Activated naive CD4-positive, alpha-beta T cell treated with anti-CD3 and anti-CD28 coated beads, Interleukin-2, amount 50 U/mL, for 24 hours (primary cell): ENCODE results near the gene BMPER.
"Not testable (repeated sequence)": the region's sequence is repeated elsewhere in the genome, so short reads cannot be mapped to it uniquely, and the experiment has no call there.

Experiments
- H3K27ac Mint-ChIP-seq: one replicate; pipeline ENCODE4 v1.8.0; 2021; ENCODE audit warnings: mild to moderate bottlenecking, mixed read lengths
- H3K27me3 Mint-ChIP-seq: one replicate; pipeline ENCODE4 v1.8.0; 2021; ENCODE audit warnings: mixed read lengths
- H3K36me3 Mint-ChIP-seq: one replicate; pipeline ENCODE4 v1.8.0; 2021; ENCODE audit warnings: mixed read lengths
- H3K4me1 Mint-ChIP-seq: one replicate; pipeline ENCODE4 v1.8.0; 2021; ENCODE audit warnings: mixed read lengths
- H3K4me3 Mint-ChIP-seq: one replicate; pipeline ENCODE4 v1.8.0; 2021; ENCODE audit warnings: mild to moderate bottlenecking, mixed read lengths
- H3K9me3 Mint-ChIP-seq: one replicate; pipeline ENCODE4 v1.8.0; 2021; ENCODE audit warnings: mixed read lengths

Gene BMPER

DNA sequence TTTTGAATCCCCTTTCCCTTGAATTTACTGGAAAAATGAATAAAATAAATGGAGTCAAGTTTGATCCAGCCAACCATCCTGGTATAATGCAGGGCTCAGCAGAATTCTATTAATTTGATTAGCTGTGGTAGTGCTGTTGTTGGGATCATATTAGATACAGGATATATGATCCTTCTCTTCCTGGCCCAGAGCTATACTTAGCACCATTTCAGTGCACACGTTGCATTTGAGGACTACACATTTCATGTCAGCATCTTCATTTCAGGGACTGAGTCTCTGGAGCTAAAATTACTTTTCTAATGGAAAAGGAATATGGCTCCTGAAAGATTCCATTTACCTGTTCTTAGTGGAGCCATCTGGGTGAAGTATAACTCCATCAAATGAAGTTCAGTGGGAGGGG, 240.3 kb downstream of the BMPER start:
- Mint-ChIP-seq H3K4me1 (no peaks in the 10 kb centered on the region), H3K4me3 (no peak overlapping the region), H3K9me3 (peaks cover 3% of the 10 kb centered on the region)

DNA sequence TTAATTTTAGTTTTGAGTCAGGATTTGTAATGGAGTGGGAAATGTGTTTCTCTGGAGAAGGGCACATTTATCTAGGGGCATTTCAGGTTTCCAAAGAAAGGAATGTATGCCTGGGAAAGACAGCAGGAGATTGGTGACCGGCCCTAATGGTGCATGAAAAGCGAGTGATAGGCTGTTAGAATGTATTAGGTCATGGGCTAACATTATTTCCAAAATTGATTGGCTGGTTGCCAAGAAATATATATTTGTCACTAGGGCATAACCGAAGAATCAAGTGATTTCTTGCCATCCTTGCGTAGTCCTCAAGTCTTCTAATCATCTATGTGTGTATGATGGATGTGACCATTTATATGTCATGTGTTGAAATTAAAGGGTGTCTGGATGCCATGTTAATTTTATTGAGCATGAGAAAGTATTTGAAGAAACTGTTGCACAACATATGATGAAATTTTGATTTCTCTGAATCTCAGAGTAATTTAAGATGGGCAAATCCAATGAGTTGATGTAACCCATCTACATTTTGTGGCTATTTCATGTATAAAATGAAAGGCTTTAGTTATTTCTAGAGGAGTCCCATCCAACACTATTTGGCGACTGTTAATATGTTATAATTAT, 248.4 kb downstream of the BMPER start:
- no peak overlapping the region for H3K27ac Mint-ChIP-seq
- no peaks in the 10 kb centered on the region for H3K36me3 Mint-ChIP-seq
- no peaks in the 10 kb centered on the region for H3K27me3 Mint-ChIP-seq
- H3K9me3 Mint-ChIP-seq = no peaks in the 10 kb centered on the region
- no peaks in the 10 kb centered on the region for H3K4me1 Mint-ChIP-seq
- H3K4me3 Mint-ChIP-seq = no peak overlapping the region

More for the DNA sequence above, 240.3 kb downstream of the BMPER start:
- no peak overlapping the region for H3K27ac Mint-ChIP-seq
- no peaks in the 10 kb centered on the region for H3K36me3 Mint-ChIP-seq
- H3K27me3 Mint-ChIP-seq = no peaks in the 10 kb centered on the region

DNA sequence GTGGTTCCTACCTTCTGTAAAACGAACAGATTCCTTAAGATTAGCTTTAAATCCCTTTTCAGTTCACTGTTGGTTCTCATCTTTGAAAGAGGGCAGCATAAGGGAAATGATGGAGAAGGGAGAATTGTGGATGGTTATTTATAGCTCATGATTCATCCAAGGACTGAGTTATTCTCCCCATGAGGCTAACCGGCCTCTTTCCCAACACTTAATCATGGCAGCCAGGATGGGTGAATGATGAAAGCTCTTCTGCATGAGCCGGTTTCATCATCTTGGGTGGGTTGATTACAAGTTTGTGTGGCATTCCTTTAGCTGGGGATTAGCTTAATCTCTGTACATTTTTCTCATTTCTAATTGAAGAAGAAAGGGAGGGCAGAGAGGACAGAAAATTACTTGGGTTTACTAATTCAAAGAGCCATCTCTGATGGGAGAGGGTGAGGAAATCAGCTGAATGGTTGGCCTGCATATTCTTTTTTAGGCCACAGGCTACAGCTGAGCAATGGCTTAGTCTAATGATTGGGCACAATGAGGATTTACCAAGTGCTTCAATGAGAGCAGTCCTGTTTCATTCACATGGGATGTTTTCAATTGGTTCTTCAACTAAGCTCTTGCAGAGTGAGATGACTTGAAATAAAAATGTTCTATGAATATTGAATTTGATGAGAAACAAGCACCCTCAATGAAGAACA, 250.0 kb downstream of the BMPER start:
- Mint-ChIP-seq H3K9me3 (no peaks in the 10 kb centered on the region), H3K4me1 (no peaks in the 10 kb centered on the region), H3K27ac (no peak overlapping the region)

DNA sequence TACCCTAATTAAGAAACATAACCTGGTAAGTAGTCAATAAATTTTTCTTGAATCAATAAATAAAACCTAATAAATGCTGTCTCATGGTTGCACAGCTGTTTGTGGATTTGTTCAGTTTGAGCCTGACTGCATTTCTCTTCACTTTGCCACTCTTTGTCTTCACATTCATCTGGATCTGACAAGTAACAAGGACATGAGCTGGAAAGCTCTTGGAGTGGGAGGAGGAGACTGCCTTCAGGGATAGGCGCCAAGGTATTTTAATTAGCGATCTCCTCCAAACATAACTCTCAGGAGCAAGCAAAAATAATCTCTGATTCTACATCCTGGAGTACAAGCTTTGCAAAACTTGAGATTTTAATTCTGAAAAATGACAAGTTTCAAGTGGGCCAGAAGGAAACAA, 251.0 kb downstream of the BMPER start:
- Mint-ChIP-seq H3K9me3 (no peaks in the 10 kb centered on the region), H3K27me3 (no peaks in the 10 kb centered on the region), H3K36me3 (no peaks in the 10 kb centered on the region), H3K4me1 (no peaks in the 10 kb centered on the region), H3K27ac (no peak overlapping the region), H3K4me3 (no peak overlapping the region)

More for the DNA sequence above, 250.0 kb downstream of the BMPER start:
- Mint-ChIP-seq H3K36me3 (no peaks in the 10 kb centered on the region), H3K27me3 (no peaks in the 10 kb centered on the region), H3K4me3 (no peak overlapping the region)

DNA sequence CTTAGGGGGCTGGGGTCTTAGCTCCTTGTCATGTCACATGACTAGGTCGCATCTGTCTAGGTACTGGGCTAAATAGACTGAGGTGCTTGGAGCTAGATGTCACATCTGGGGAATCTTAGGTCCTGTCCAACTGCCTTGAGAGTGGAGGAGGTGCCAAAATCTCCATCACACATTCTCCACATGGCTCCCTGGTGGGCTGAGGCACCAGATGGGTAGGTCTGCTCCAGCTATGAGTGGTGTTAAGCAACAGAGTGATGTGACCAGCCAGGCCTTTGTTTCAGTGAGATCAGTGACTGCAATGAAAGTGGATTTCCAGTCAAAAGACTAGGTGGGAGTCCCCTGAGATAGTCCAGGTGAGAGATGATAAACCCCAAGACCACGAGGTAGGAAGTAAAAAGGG, 251.8 kb downstream of the BMPER start:
- H3K27ac Mint-ChIP-seq = no peak overlapping the region
- no peaks in the 10 kb centered on the region for H3K9me3 Mint-ChIP-seq
- H3K4me1 Mint-ChIP-seq = no peaks in the 10 kb centered on the region
- no peaks in the 10 kb centered on the region for H3K36me3 Mint-ChIP-seq
- no peak overlapping the region for H3K4me3 Mint-ChIP-seq
- H3K27me3 Mint-ChIP-seq = no peaks in the 10 kb centered on the region

DNA sequence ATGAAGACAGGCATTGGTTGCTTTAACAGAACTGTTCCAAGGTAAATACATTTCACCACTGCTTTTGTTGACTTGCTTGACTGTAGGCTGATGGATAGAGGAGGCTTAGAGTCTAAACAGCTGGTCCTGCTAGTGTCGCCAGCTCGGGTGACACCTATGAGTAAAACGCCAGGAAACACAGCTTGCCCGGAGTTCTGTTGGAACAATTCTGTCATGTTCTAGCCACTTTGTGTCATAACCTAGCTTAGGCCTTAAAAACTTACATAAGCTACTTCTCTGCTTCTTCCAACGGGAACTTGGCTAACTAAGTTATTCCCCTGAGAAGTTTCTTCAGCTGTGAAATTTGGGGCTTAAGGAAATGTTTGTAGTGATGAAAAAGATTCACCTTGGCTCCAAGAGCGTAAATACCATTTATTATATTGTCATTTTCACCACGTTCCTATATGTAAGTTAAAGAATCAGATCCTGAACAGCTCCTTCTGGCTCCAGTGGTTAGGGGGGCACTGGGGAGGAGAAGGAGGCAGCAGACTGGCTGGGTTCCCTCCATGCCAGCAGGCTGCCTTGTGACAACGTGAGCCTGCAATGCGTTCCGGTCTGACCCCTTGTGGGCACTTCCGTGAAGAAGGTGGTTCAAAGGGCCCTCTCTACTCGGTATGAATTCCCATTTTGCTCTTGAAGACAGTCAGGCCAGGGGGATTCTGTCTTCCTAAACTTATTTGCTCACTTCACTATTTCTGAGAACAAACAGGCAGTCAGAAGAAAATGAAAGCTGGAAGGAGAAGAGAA, 253.2 kb downstream of the BMPER start:
- Mint-ChIP-seq H3K9me3 (no peaks in the 10 kb centered on the region), H3K4me3 (no peak overlapping the region), H3K36me3 (no peaks in the 10 kb centered on the region), H3K27ac (no peak overlapping the region), H3K4me1 (no peaks in the 10 kb centered on the region), H3K27me3 (no peaks in the 10 kb centered on the region)

DNA sequence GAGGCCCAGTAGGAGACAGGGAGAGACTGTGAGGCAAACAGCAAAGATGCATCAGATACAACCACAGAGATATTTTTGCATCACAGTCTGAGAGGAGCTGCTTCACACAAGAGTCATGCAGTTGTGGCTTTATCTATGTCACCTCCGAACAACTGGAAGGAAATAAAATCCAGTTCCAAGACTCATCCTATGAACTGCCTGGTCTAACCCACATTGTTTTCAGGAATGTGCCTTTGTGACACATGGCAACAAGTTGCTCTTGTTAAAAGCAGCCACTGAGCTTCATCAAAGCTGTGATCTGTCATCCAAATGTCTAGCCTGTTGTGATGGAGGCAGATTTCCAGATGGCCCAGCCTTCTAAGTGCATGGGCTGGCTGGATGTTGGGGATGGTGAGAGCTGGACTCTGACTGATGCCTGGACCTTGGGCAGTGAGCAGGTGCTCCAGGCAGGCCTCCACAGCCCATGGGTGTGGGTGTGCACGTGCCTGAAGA, 255.0 kb downstream of the BMPER start:
- Mint-ChIP-seq H3K36me3 (no peaks in the 10 kb centered on the region), H3K27me3 (peaks cover 1% of the 10 kb centered on the region), H3K4me3 (no peak overlapping the region), H3K4me1 (no peaks in the 10 kb centered on the region), H3K9me3 (no peaks in the 10 kb centered on the region), H3K27ac (no peak overlapping the region)

DNA sequence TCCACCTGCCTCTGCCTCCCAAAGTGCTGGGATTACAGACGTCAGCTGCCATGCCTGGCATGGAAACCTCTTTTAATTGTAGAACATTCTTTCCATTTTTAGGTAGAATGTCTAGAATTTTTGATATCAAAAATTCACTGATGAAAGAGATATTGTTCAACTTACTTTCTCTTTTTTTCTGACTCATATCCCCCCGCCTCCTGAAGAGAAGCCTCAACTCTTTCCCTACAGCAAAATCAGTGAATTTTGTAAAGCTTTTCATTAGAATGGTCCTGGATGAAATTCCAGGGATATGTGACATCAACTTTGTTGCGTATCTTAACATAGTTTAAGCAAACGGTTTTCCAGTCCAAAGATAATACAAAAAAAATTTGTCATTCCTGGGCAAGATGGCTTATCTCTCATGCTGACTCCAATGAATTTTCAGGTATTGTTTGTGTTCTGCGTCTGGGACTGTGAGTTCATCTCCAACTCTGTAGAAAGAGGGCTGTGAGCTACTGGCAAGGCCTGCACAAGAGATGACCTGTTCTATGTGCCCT, 256.8 kb downstream of the BMPER start:
- Mint-ChIP-seq H3K27ac (no peak overlapping the region), H3K27me3 (peaks cover 1% of the 10 kb centered on the region), H3K36me3 (no peaks in the 10 kb centered on the region), H3K4me1 (no peaks in the 10 kb centered on the region), H3K4me3 (no peak overlapping the region), H3K9me3 (no peaks in the 10 kb centered on the region)

DNA sequence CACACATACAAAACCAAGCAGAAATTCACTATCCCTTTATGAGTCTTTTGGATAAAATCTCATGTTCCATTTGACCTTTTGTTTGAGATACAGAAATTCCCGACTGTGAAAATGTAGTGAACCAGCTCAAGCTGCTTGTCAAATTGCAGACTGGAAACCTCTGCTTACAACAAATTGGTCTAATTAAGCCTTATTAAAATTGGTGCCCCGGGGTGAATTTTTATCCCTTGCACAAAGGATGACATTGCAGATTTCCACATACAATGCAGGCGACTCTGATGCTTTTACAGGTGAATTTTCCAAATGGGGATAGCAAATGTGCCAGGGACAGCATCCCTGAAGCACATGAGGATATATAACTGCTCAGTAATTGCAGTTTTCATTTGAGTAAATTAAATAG, 257.3 kb downstream of the BMPER start:
- no peak overlapping the region for H3K4me3 Mint-ChIP-seq
- H3K36me3 Mint-ChIP-seq = no peaks in the 10 kb centered on the region
- peaks cover 1% of the 10 kb centered on the region for H3K27me3 Mint-ChIP-seq

DNA sequence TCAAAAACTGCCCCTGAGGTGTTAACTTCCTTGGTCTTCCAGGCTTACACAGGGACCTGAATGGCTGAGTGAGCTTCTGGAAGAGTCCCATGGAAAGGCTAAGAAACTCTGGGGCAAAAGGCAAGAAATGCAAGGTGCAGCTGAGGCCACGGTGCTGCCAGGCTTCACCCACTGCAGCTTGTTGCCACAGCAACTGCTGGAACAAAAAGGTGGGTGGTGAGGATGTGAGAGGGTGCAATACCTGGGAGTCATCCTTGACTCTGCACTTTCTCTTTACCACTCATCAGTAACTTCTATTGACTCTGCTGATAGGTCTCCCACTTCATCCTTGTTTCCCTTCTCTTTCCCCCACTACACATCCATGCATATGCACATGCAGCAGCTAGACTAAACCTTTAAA, 258.6 kb downstream of the BMPER start:
- Mint-ChIP-seq H3K4me3 (no peak overlapping the region), H3K4me1 (no peaks in the 10 kb centered on the region), H3K9me3 (peaks cover 6% of the 10 kb centered on the region), H3K27me3 (peaks cover 1% of the 10 kb centered on the region), H3K36me3 (no peaks in the 10 kb centered on the region), H3K27ac (no peak overlapping the region)

More for the DNA sequence above, 257.3 kb downstream of the BMPER start:
- Mint-ChIP-seq H3K9me3 (no peaks in the 10 kb centered on the region), H3K27ac (no peak overlapping the region), H3K4me1 (no peaks in the 10 kb centered on the region)

DNA sequence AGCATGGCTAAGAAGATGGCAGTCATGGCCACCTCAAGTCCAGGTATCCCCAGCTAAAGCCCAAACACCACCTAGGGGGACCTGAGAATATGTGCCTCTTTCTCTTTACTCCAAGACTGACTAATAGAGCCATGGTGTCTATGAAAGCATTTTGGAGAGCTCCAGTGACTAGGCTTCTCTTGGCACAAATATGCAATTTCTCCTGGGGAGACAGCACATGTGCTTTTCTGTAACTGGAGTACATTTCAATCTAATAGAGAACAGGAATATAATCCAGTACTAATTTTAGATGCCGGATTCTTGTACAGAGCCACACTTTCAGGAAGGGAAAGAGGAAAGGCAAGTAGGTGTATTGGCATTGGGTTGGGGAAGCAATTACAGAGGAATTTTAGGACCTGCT, 260.1 kb downstream of the BMPER start:
- H3K27ac Mint-ChIP-seq = no peak overlapping the region
- no peaks in the 10 kb centered on the region for H3K4me1 Mint-ChIP-seq

DNA sequence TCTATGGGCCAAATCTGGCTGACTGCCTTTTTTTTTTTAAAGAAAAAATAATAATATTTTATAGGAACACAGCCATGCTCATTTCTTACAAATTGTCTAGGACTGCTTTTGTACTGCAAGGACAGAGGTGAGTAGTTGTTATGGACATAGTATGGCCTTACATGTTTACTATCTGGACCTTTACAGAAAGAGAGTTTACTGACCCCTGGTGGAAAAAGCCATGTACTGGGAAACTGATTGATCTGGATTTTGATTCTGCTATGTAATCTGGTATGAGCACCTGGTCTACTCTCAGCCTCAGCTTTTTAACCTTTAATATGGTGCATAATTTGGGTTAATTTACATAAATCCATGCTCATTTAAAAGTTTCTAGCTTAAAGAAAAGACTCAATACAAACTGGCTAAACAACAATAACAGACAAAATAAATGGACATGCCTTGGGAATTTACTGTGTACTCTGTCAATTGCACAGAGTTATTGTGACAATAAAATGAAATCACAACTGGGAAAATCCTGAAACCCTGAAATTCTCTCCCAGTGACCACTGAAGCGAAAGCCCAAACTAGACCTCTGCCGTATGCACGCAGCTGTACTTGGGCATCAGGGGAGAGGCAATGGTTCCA, 260.7 kb downstream of the BMPER start:
- H3K27me3 Mint-ChIP-seq = peaks cover 1% of the 10 kb centered on the region
- peaks cover 9% of the 10 kb centered on the region for H3K9me3 Mint-ChIP-seq
- no peaks in the 10 kb centered on the region for H3K4me1 Mint-ChIP-seq
- H3K36me3 Mint-ChIP-seq = no peaks in the 10 kb centered on the region
- no peak overlapping the region for H3K4me3 Mint-ChIP-seq
- no peak overlapping the region for H3K27ac Mint-ChIP-seq

More for the DNA sequence above, 260.1 kb downstream of the BMPER start:
- Mint-ChIP-seq H3K36me3 (no peaks in the 10 kb centered on the region), H3K27me3 (peaks cover 1% of the 10 kb centered on the region), H3K9me3 (peaks cover 9% of the 10 kb centered on the region), H3K4me3 (no peak overlapping the region)

DNA sequence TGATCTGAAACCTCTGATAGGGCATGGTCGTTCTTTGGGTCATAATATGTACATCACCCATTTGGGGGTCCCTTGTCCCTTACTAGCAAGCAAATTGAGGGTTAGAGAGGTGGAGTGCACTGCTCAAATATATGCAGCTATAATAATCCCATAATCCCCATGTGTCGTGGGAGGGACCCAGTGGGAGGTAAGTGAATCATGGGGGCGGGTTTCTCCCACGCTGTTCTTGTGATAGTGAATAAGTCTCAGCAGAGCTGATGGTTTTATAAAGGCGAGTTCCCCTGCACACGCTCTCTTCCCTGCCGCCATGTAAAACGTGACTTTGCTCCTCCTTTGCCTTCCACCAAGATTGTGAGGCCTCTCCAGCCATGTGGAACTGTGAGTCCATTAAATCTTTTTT, 262.7 kb downstream of the BMPER start:
- Mint-ChIP-seq H3K27ac (no peak overlapping the region), H3K9me3 (peaks cover 9% of the 10 kb centered on the region), H3K4me1 (no peaks in the 10 kb centered on the region), H3K4me3 (no peak overlapping the region), H3K36me3 (no peaks in the 10 kb centered on the region), H3K27me3 (peaks cover 1% of the 10 kb centered on the region)

DNA sequence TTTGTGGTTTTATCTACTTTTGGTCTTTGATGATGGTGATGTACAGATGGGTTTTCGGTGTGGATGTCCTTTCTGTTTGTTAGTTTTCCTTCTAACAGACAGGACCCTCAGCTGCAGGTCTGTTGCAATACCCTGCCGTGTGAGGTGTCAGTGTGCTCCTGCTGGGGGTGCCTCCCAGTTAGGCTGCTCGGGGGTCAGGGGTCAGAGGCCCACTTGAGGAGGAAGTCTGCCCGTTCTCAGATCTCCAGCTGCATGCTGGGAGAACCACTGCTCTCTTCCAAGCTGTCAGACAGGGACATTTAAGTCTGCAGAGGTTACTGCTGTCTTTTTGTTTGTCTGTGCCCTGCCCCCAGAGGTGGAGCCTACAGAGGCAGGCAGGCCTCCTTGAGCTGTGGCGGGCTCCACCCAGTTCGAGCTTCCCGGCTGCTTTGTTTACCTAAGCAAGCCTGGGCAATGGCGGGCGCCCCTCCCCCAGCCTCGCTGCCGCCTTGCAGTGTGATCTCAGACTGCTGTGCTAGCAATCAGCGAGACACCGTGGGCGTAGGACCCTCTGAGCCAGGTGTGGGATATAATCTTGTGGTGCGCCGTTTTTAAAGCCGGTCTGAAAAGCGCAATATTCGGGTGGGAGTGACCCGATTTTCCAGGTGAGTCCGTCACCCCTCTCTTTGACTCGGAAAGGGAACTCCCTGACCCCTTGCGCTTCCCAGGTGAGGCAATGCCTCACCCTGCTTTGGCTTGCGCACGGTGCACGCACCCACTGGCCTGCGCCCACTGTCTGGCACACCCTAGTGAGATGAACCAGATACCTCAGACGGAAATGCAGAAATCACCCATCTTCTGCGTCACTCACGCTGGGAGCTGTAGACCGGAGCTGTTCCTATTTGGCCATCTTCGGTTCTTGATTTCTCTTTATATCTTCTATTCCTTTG, 269.6 kb downstream of the BMPER start:
- H3K4me1 Mint-ChIP-seq, H3K9me3 Mint-ChIP-seq, H3K27me3 Mint-ChIP-seq, H3K36me3 Mint-ChIP-seq, H3K27ac Mint-ChIP-seq, H3K4me3 Mint-ChIP-seq: not testable (repeated sequence)

DNA sequence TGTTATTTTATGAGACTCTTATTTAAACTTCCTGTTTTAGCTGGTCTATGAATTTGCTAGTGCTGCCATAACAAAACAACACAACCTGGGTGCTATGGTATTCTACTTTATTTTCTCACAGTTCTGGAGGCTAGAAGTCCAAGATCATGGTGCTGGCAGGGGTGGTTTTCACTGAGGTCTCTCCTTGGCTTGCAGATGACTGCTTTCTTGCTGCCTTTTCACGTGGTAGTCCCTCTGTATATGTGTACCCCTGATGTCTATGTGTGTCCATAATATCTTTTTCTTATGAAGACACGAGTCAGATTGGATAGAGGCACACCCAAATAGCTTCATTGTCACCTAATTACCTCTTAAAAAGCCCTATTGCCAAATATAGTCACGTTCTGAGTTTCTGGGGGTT, 270.5 kb downstream of the BMPER start:
- Mint-ChIP-seq H3K4me3 (no peak overlapping the region), H3K4me1 (no peaks in the 10 kb centered on the region), H3K27ac (no peak overlapping the region), H3K36me3 (no peaks in the 10 kb centered on the region), H3K27me3 (no peaks in the 10 kb centered on the region), H3K9me3 (peaks cover 7% of the 10 kb centered on the region)
